GM21737 (cell line): ENCODE results near the gene CAPN7.
A peak's percentile ranks its signal among the peaks of the same experiment; 100 is the strongest.

ENCODE experiments used
- ATAC-seq: cut with Tn5 transposase; IDR thresholded peaks from one replicate; pipeline ENCODE4 v1.9.1; 2021; ENCODE audit warnings: mild to moderate bottlenecking, moderate library complexity; ENCODE audit not compliant: unreplicated experiment

Gene CAPN7

GRCh38 chr3:15243822-15244482 is 37.9 kb downstream of the CAPN7 start:
- ATAC-seq: no peak

- ATAC-seq: no peak
These were observed 40.1 kb downstream of the CAPN7 start for GRCh38 chr3:15246186-15246585.

- no peak for ATAC-seq
These were observed 47.1 kb downstream of the CAPN7 start for GRCh38 chr3:15253023-15253697.

GRCh38 chr3:15255215-15255614 is 49.2 kb downstream of the CAPN7 start:
- ATAC-seq: no peak

- ATAC-seq: no peak
These were observed 50.9 kb downstream of the CAPN7 start for GRCh38 chr3:15256861-15257341.

- no peak for ATAC-seq
These were observed 52.7 kb downstream of the CAPN7 start for GRCh38 chr3:15258720-15259119.

- no peak for ATAC-seq
These were observed 54.5 kb downstream of the CAPN7 start for GRCh38 chr3:15260531-15260930.

GRCh38 chr3:15261274-15261673 is 55.2 kb downstream of the CAPN7 start:
- ATAC-seq: no peak

GRCh38 chr3:15262021-15262420 is 56.0 kb downstream of the CAPN7 start:
- no peak for ATAC-seq

GRCh38 chr3:15263120-15263519 is 57.1 kb downstream of the CAPN7 start:
- no peak for ATAC-seq

- ATAC-seq: no peak
These were observed 57.9 kb downstream of the CAPN7 start for GRCh38 chr3:15263926-15264325.

GRCh38 chr3:15264486-15264885 is 58.4 kb downstream of the CAPN7 start:
- no peak for ATAC-seq

GRCh38 chr3:15265655-15266509 is 59.8 kb downstream of the CAPN7 start:
- ATAC-seq: no peak

- ATAC-seq: no peak
These were observed 60.7 kb downstream of the CAPN7 start for GRCh38 chr3:15266510-15267376.

GRCh38 chr3:15267502-15267901 is 61.5 kb downstream of the CAPN7 start:
- no peak for ATAC-seq

- ATAC-seq: peak; percentile 48
These were observed 62.1 kb downstream of the CAPN7 start for GRCh38 chr3:15268033-15268631.

GRCh38 chr3:15269091-15269989 is 63.3 kb downstream of the CAPN7 start:
- peak; percentile 63 for ATAC-seq

- no peak for ATAC-seq
These were observed 65.0 kb downstream of the CAPN7 start for GRCh38 chr3:15271030-15271429.

GRCh38 chr3:15271785-15272381 is 65.8 kb downstream of the CAPN7 start:
- ATAC-seq: peak; percentile 49
